Liver (tissue), 9 donors: ENCODE measurements around the gene PNRC1. TPM values are rescaled to one million over a fixed set of nuclear protein-coding genes. Genes with fewer than 3 reads are reported as not detected.
"Not testable (repeated sequence)": the region's sequence is repeated elsewhere in the genome, so short reads cannot be mapped to it uniquely, and the experiment has no call there.

ENCODE experiments used
- DNase-seq: peaks from one replicate; pipeline ENCODE4 v3.0.0-alpha.2; 2017; ENCODE audit warnings: low spot score
- H3K27ac ChIP-seq, 2 donors: one replicate each; pipeline ENCODE4 v1.7.0; 2013; ENCODE audit warnings: inconsistent platforms in 2 of 2, low read length in 2 of 2, control low read depth in 1 of 2, low read depth in 1 of 2, mild to moderate bottlenecking in 1 of 2
- H3K27me3 ChIP-seq, 4 donors: one replicate each; pipeline versions ENCODE4 v1.6.1 to v1.7.0; 2013; ENCODE audit warnings: low read length in 3 of 4, inconsistent platforms in 1 of 4, mild to moderate bottlenecking in 1 of 4, moderate library complexity in 1 of 4; ENCODE audit not compliant: control insufficient read depth in 4 of 4, insufficient read depth in 4 of 4
- H3K36me3 ChIP-seq, 4 donors: one replicate each; pipeline versions ENCODE4 v1.6.1 to v1.7.0; 2013; ENCODE audit warnings: low read length in 3 of 4, mild to moderate bottlenecking in 3 of 4, low read depth in 1 of 4, moderate library complexity in 1 of 4; ENCODE audit not compliant: control insufficient read depth in 4 of 4, insufficient read depth in 3 of 4
- H3K4me1 ChIP-seq, 4 donors: one replicate each; pipeline versions ENCODE4 v1.6.1 to v1.7.0; 2013; ENCODE audit warnings: low read length in 3 of 4, mild to moderate bottlenecking in 3 of 4, moderate library complexity in 1 of 4; ENCODE audit not compliant: control insufficient read depth in 4 of 4, insufficient read depth in 4 of 4
- H3K4me3 ChIP-seq, 3 donors: one replicate each; pipeline versions ENCODE4 v1.6.1 to v1.7.0; 2013; ENCODE audit warnings: low read length in 3 of 3, control low read depth in 1 of 3, low read depth in 1 of 3, mild to moderate bottlenecking in 1 of 3
- H3K9ac ChIP-seq, 2 donors: one replicate each; pipeline ENCODE4 v1.7.0; 2013; ENCODE audit warnings: low read length in 2 of 2, mild to moderate bottlenecking in 2 of 2, moderate library complexity in 2 of 2, control low read depth in 1 of 2, low read depth in 1 of 2
- H3K9me3 ChIP-seq, 4 donors: one replicate each; pipeline versions ENCODE4 v1.6.1 to v1.7.0; 2013; ENCODE audit warnings: low read length in 3 of 4; ENCODE audit not compliant: control insufficient read depth in 4 of 4
- ATF3 ChIP-seq: IDR thresholded peaks from 2 replicates; pipeline ENCODE4 v1.6.1; 2016; ENCODE audit warnings: antibody characterized with exemption
- FOXA1 ChIP-seq: IDR thresholded peaks from 2 replicates; pipeline ENCODE4 v1.6.1; 2016; ENCODE audit warnings: antibody characterized with exemption
- FOXA2 ChIP-seq: IDR thresholded peaks from 2 replicates; pipeline ENCODE4 v1.6.1; 2016; ENCODE audit warnings: antibody characterized with exemption
- GABPA ChIP-seq, 2 donors: IDR thresholded peaks in 1 of 2; conservative IDR thresholded peaks in 1 of 2; 2 replicates each; pipeline ENCODE4 v1.6.1; 2016; ENCODE audit warnings: antibody characterized with exemption in 2 of 2, mild to moderate bottlenecking in 1 of 2, moderate library complexity in 1 of 2
- HNF4A ChIP-seq, 2 donors: conservative IDR thresholded peaks; 2 replicates each; pipeline ENCODE4 v1.6.1; 2016; ENCODE audit warnings: antibody characterized with exemption in 2 of 2, mild to moderate bottlenecking in 2 of 2
- JUND ChIP-seq, 2 donors: IDR thresholded peaks; 2 replicates each; pipeline ENCODE4 v1.6.1; 2016; ENCODE audit warnings: antibody characterized with exemption in 2 of 2
- NR2F2 ChIP-seq: IDR thresholded peaks from 2 replicates; pipeline ENCODE4 v1.6.1; 2016; ENCODE audit warnings: antibody characterized with exemption
- RAD21 ChIP-seq, 2 donors: IDR thresholded peaks; 2 replicates each; pipeline ENCODE4 v1.6.1; 2016; ENCODE audit warnings: antibody characterized with exemption in 2 of 2, mild to moderate bottlenecking in 2 of 2
- RXRA ChIP-seq, 2 donors: IDR thresholded peaks; 2 replicates each; pipeline ENCODE4 v1.6.1; 2017 to 2018; ENCODE audit warnings: antibody characterized with exemption in 2 of 2, mild to moderate bottlenecking in 1 of 2
- TAF1 ChIP-seq: conservative IDR thresholded peaks from 2 replicates; pipeline ENCODE4 v1.6.1; 2016; ENCODE audit warnings: antibody characterized with exemption, mild to moderate bottlenecking
- YY1 ChIP-seq: IDR thresholded peaks from 2 replicates; pipeline ENCODE4 v1.6.1; 2016; ENCODE audit warnings: antibody characterized with exemption, mild to moderate bottlenecking
- ZBTB33 ChIP-seq: IDR thresholded peaks from 2 replicates; pipeline ENCODE4 v1.6.1; 2016; ENCODE audit warnings: antibody characterized with exemption
- WGBS: extraction: QIAGEN DNeasy Blood & Tissue Kit; methylation state at CpG from one replicate; pipeline ENCODE4 v1.1.7; 2013; 5-methylcytosine and 5-hydroxymethylcytosine counted together
- polyA plus RNA-seq, 2 donors: library from polyadenylated mRNA; stranded (reverse) in 1 of 2; unstranded in 1 of 2; fragments of 200-250 nt in 1 of 2; fragments of >200 nt in 1 of 2; fragmentation: Nextera tagmentation in 1 of 2; extraction: Ambion mirVana in 1 of 2; gene quantifications; one replicate each; pipeline versions ENCODE4 v1.2.1 to v1.2.3, GENCODE V29; 2013 to 2015
- total RNA-seq, 2 donors: library from RNA; depleted of rRNA; stranded (reverse); fragments of >200 nt; gene quantifications; one replicate each; pipeline ENCODE4 v1.2.3, GENCODE V29; 2014
- TF ChIP-seq, protein P1 (sequence below): IDR thresholded peaks from 2 replicates; pipeline ENCODE4 v1.6.1; 2016; ENCODE audit warnings: antibody characterized with exemption, mild to moderate bottlenecking
- donor health status: healthy.
- donor health status: healthy.
- donor health status: healthy.
- donor health status: healthy.
- donor health status: healthy.

Gene PNRC1
- total and polyA plus RNA-seq, 4 donors, result 27.4 to 71.4 (median 53.6) TPM

- Histone ChIP-seq H3K9me3 (peaks cover 0 to 4% (median 0%) of the 10 kb centered on the region in 4 donors), H3K4me3 (no peak overlapping the region), H3K4me1 (peaks cover 0 to 21% (median 8%) of the 10 kb centered on the region in 4 donors), H3K27me3 (no peaks in the 10 kb centered on the region), H3K27ac (peak overlapping the region in 1 of 2 donors; percentile 12), H3K36me3 (no peaks in the 10 kb centered on the region), H3K9ac (no peak overlapping the region)
- DNase-seq, result no peak
- TF ChIP-seq RAD21 (IDR thresholded peaks at IDR 0.05) (peak in 1 of 2 donors; percentile 12), YY1 (no peak)
- 86% methylated on average over 2 of the region's 2 CpGs for WGBS
Measured at GRCh38 chr6:89032599-89032998, 48.0 kb upstream of the PNRC1 start.

DNA sequence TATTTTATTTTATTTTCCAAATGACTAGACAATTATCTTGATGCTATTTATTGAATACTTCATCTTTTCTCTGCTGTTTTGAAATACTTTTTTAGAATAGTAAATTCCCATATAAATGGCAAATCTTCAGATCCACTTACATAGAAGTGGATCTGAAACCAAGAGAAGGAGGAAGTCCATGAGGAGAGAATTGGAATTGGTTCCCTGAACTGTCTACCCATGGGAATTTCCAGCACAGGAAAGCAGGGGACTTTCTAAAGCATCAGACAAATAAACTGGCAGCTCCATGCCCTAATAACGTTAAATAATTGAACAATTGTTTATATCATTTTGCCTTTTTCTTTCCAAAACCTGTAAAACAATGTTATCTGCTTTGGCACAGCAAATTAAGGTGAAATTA, 47.1 kb upstream of the PNRC1 start:
- no peak for TF ChIP-seq GABPA (IDR thresholded peaks at IDR 0.05 in 1 of 2, conservative IDR thresholded peaks at IDR 0.05 in 1 of 2)
- TF ChIP-seq FOXA1, result no peak
- TF ChIP-seq RXRA (IDR thresholded peaks at IDR 0.05), result no peak
- TF ChIP-seq JUND (IDR thresholded peaks at IDR 0.05), result no peak
- TF ChIP-seq NR2F2, result no peak
- no peak for TF ChIP-seq FOXA2
- TF ChIP-seq TAF1, result no peak
- Histone ChIP-seq H3K27me3 (no peaks in the 10 kb centered on the region), H3K27ac (peak overlapping the region in 1 of 2 donors; percentile 21), H3K4me1 (peaks cover 0 to 21% (median 9%) of the 10 kb centered on the region in 4 donors), H3K9ac (no peak overlapping the region), H3K36me3 (no peaks in the 10 kb centered on the region), H3K4me3 (no peak overlapping the region), H3K9me3 (peaks cover 0 to 8% (median 2%) of the 10 kb centered on the region in 4 donors)
- 28% methylated on average over 1 of the region's 1 CpG for WGBS
- no peak for DNase-seq

- not testable (repeated sequence) for H3K36me3 ChIP-seq, H3K4me3 ChIP-seq, H3K27me3 ChIP-seq, H3K9me3 ChIP-seq, H3K9ac ChIP-seq, DNase-seq
- WGBS, result 78% methylated on average over 4 of the region's 4 CpGs
- Histone ChIP-seq H3K4me1 (peaks cover 0 to 21% (median 9%) of the 10 kb centered on the region in 4 donors), H3K27ac (peak overlapping the region in 1 of 2 donors; percentile 98)
Measured at GRCh38 chr6:89034116-89034515, 46.4 kb upstream of the PNRC1 start.

- TF ChIP-seq RXRA (IDR thresholded peaks at IDR 0.05), result peak; percentile 35 to 71
- TF ChIP-seq TAF1, result no peak
- TF ChIP-seq HNF4A (conservative IDR thresholded peaks at IDR 0.05), result peak in 1 of 2 donors; percentile 35
- TF ChIP-seq ATF3, result peak; percentile 30
- TF ChIP-seq FOXA2, result no peak
- TF ChIP-seq FOXA1, result no peak
- no peak for TF ChIP-seq ZBTB33
- TF ChIP-seq YY1, result no peak
- TF ChIP-seq, protein P1, sequence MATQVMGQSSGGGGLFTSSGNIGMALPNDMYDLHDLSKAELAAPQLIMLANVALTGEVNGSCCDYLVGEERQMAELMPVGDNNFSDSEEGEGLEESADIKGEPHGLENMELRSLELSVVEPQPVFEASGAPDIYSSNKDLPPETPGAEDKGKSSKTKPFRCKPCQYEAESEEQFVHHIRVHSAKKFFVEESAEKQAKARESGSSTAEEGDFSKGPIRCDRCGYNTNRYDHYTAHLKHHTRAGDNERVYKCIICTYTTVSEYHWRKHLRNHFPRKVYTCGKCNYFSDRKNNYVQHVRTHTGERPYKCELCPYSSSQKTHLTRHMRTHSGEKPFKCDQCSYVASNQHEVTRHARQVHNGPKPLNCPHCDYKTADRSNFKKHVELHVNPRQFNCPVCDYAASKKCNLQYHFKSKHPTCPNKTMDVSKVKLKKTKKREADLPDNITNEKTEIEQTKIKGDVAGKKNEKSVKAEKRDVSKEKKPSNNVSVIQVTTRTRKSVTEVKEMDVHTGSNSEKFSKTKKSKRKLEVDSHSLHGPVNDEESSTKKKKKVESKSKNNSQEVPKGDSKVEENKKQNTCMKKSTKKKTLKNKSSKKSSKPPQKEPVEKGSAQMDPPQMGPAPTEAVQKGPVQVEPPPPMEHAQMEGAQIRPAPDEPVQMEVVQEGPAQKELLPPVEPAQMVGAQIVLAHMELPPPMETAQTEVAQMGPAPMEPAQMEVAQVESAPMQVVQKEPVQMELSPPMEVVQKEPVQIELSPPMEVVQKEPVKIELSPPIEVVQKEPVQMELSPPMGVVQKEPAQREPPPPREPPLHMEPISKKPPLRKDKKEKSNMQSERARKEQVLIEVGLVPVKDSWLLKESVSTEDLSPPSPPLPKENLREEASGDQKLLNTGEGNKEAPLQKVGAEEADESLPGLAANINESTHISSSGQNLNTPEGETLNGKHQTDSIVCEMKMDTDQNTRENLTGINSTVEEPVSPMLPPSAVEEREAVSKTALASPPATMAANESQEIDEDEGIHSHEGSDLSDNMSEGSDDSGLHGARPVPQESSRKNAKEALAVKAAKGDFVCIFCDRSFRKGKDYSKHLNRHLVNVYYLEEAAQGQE, result peak; percentile 22
- no peak for TF ChIP-seq JUND (IDR thresholded peaks at IDR 0.05)
- peaks cover 0 to 21% (median 9%) of the 10 kb centered on the region in 4 donors for H3K4me1 ChIP-seq
- H3K9me3 ChIP-seq, result peaks cover 0 to 8% (median 2%) of the 10 kb centered on the region in 4 donors
- no peaks in the 10 kb centered on the region for H3K27me3 ChIP-seq
- peak overlapping the region; percentile 92 to 98 for H3K27ac ChIP-seq
- DNase-seq, result no peak
- WGBS, result 66% methylated on average over 7 of the region's 7 CpGs
- no peaks in the 10 kb centered on the region for H3K36me3 ChIP-seq
- H3K4me3 ChIP-seq, result peak overlapping the region in 2 of 3 donors; percentile 5 to 25
- H3K9ac ChIP-seq, result peak overlapping the region in 1 of 2 donors; percentile 40
Measured at GRCh38 chr6:89034586-89035251, 45.8 kb upstream of the PNRC1 start.
